Lung (tissue), 12 donors: ENCODE data around the gene CISD3. TPM values are rescaled to one million over a fixed set of nuclear protein-coding genes. Genes with fewer than 3 reads are reported as not detected.

Experiments
- ATAC-seq: fragments of 200-7000 bp; cut with Tn5 transposase; one replicate; pipeline ENCODE4 v1.9.1; 2020; ENCODE audit warnings: moderate number of reproducible peaks; ENCODE audit not compliant: insufficient read depth, low FRiP score
- DNase-seq, 3 donors: peaks; one replicate each; pipeline ENCODE4 v3.0.0-alpha.2; 2013 to 2017
- H3K27ac ChIP-seq, 2 donors: one replicate each; pipeline ENCODE4 v1.5.1; 2013; ENCODE audit warnings: mild to moderate bottlenecking in 2 of 2, moderate library complexity in 2 of 2, control low read depth in 1 of 2, inconsistent platforms in 1 of 2, low read depth in 1 of 2, low read length in 1 of 2
- H3K27me3 ChIP-seq, 3 donors: one replicate each; pipeline ENCODE4 v1.5.1; 2013; ENCODE audit warnings: low read length in 2 of 3; ENCODE audit not compliant: control insufficient read depth in 3 of 3, insufficient read depth in 3 of 3
- H3K36me3 ChIP-seq, 4 donors: one replicate each; pipeline ENCODE4 v1.5.1; 2013; ENCODE audit warnings: low read length in 4 of 4, mild to moderate bottlenecking in 1 of 4, moderate library complexity in 1 of 4; ENCODE audit not compliant: control insufficient read depth in 4 of 4, insufficient read depth in 4 of 4
- H3K4me1 ChIP-seq, 5 donors: one replicate each; pipeline ENCODE4 v1.5.1; 2013; ENCODE audit warnings: low read length in 5 of 5, mild to moderate bottlenecking in 2 of 5, moderate library complexity in 1 of 5; ENCODE audit not compliant: control insufficient read depth in 5 of 5, insufficient read depth in 5 of 5
- H3K4me3 ChIP-seq: one replicate; pipeline ENCODE4 v1.5.1; 2013; ENCODE audit warnings: mild to moderate bottlenecking, control low read depth, moderate library complexity
- H3K9ac ChIP-seq, 2 donors: one replicate each; pipeline ENCODE4 v1.5.1; 2013; ENCODE audit warnings: low read length in 2 of 2, control low read depth in 1 of 2; ENCODE audit not compliant: insufficient read depth in 1 of 2
- H3K9me3 ChIP-seq, 4 donors: one replicate each; pipeline ENCODE4 v1.5.1; 2013; ENCODE audit warnings: low read length in 3 of 4, mild to moderate bottlenecking in 1 of 4, moderate library complexity in 1 of 4; ENCODE audit not compliant: control insufficient read depth in 4 of 4, insufficient read depth in 3 of 4
- WGBS, 2 donors: extraction: QIAGEN DNeasy Blood & Tissue Kit; methylation state at CpG; one replicate each; pipeline ENCODE4 v1.1.7; 2013; 5-methylcytosine and 5-hydroxymethylcytosine counted together
- polyA plus RNA-seq, 2 donors: library from polyadenylated mRNA; stranded (reverse); fragments of 200-250 nt; gene quantifications; one replicate each; pipeline ENCODE4 v1.2.1, GENCODE V29; 2013
- total RNA-seq, 2 donors: library from RNA; depleted of rRNA in 1 of 2; stranded (reverse); fragments of >200 nt in 1 of 2; gene quantifications; one replicate each; pipeline ENCODE4 v1.2.1, GENCODE V29; 2014 to 2021
- TF ChIP-seq, protein P1 (sequence below): IDR thresholded peaks from 2 replicates; pipeline ENCODE4 v1.5.1; 2012; ENCODE audit warnings: mild to moderate bottlenecking; ENCODE audit errors: control extremely low read depth, extremely low read depth
- donor health status: control.
- donor health status: control.
- donor health status: Bipolar disorder and iron deficiency.
- donor health status: healthy.
- donor health status: DM: yes; HTN: yes; CAD: no.

The CISD3 gene
- total and polyA plus RNA-seq, 4 donors = 2.4 to 49.7 (median 38.0) TPM

GRCh38 chr17:38751144-38751807 is 21.1 kb downstream of the CISD3 start:
- Histone ChIP-seq H3K9ac (no peak overlapping the region), H3K27ac (peak overlapping the region; percentile 76 to 96), H3K9me3 (no peaks in the 10 kb centered on the region), H3K4me3 (no peak overlapping the region), H3K4me1 (peaks cover 3 to 48% (median 6%) of the 10 kb centered on the region in 5 donors), H3K27me3 (peaks cover 0 to 16% (median 10%) of the 10 kb centered on the region in 3 donors), H3K36me3 (peaks cover 3 to 15% (median 8%) of the 10 kb centered on the region in 4 donors)
- DNase-seq = no peak
- 4% methylated on average over 10 of the region's 10 CpGs for WGBS, 2 donors
- ATAC-seq = no peak
- TF ChIP-seq, protein P1, sequence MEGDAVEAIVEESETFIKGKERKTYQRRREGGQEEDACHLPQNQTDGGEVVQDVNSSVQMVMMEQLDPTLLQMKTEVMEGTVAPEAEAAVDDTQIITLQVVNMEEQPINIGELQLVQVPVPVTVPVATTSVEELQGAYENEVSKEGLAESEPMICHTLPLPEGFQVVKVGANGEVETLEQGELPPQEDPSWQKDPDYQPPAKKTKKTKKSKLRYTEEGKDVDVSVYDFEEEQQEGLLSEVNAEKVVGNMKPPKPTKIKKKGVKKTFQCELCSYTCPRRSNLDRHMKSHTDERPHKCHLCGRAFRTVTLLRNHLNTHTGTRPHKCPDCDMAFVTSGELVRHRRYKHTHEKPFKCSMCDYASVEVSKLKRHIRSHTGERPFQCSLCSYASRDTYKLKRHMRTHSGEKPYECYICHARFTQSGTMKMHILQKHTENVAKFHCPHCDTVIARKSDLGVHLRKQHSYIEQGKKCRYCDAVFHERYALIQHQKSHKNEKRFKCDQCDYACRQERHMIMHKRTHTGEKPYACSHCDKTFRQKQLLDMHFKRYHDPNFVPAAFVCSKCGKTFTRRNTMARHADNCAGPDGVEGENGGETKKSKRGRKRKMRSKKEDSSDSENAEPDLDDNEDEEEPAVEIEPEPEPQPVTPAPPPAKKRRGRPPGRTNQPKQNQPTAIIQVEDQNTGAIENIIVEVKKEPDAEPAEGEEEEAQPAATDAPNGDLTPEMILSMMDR = no peak

- 0% methylated on average over 44 of the region's 44 CpGs for WGBS, 2 donors
- Histone ChIP-seq H3K9ac (peak overlapping the region in 1 of 2 donors; percentile 53), H3K4me3 (peak overlapping the region; percentile 66), H3K4me1 (peaks cover 0 to 42% (median 6%) of the 10 kb centered on the region in 5 donors), H3K9me3 (no peaks in the 10 kb centered on the region), H3K36me3 (peaks cover 5 to 18% (median 9%) of the 10 kb centered on the region in 4 donors), H3K27ac (peak overlapping the region; percentile 85 to 96), H3K27me3 (peaks cover 0 to 16% (median 10%) of the 10 kb centered on the region in 3 donors)
- DNase-seq (peak; percentile 89 to 93 (median 90)), ATAC-seq (peak; percentile 24)
- TF ChIP-seq, protein P1 = no peak
Measured at GRCh38 chr17:38751808-38752307, 21.7 kb downstream of the CISD3 start.

GRCh38 chr17:38752308-38753070 is 22.3 kb downstream of the CISD3 start, which contains the start of gene PSMB3:
Gene PSMB3, plus strand, starts transcription at chr17:38752741. Its CDS starts 86 bp downstream, at chr17:38752827.
- WGBS, 2 donors = 0% methylated on average over 44 of the region's 44 CpGs
- TF ChIP-seq, protein P1 = no peak
- no peaks in the 10 kb centered on the region for H3K9me3 ChIP-seq
- peak; percentile 80 for ATAC-seq
- H3K9ac ChIP-seq = peak within 1 kb of the TSS; percentile 56 to 87
- peak; percentile 98 to 100 (median 99) for DNase-seq
- H3K36me3 ChIP-seq = peaks cover 7 to 18% (median 10%) of the 10 kb centered on the region in 4 donors
- peak within 1 kb of the TSS; percentile 85 to 96 for H3K27ac ChIP-seq
- peaks cover 0 to 41% (median 6%) of the 10 kb centered on the region in 5 donors for H3K4me1 ChIP-seq
- H3K4me3 ChIP-seq = peak within 1 kb of the TSS; percentile 78
- H3K27me3 ChIP-seq = peaks cover 0 to 16% (median 10%) of the 10 kb centered on the region in 3 donors
